Endothelial cell of umbilical vein (primary cell): ENCODE measurements around the gene CCDC136. TPM values are rescaled to one million over a fixed set of nuclear protein-coding genes. Genes with fewer than 3 reads are reported as not detected.

Source experiments
- BruUV-seq: library from RNA; stranded (reverse); fragments of 400-500 nt; replicated peaks from 2 replicates; lab custom pipeline; 2021; lab: Mats Ljungman, UMichigan
- CTCF ChIA-PET: fragments of 300-600, 350-600 bp; sonication (Branson Sonifier 250); formaldehyde crosslinking; loops from one replicate; lab custom pipeline; 2021; ENCODE audit warnings: antibody characterized with exemption, inconsistent platforms; lab: Charles Lee
- POLR2A ChIA-PET: fragments of 300-600, 350-600 bp; sonication (Branson Sonifier 250); formaldehyde crosslinking; loops from one replicate; lab custom pipeline; 2021; ENCODE audit warnings: antibody characterized with exemption, inconsistent platforms; lab: Charles Lee
- DNase-seq: peaks from one replicate; pipeline ENCODE4 v3.0.0-alpha.2; 2011; ENCODE audit warnings: low read depth, low spot score
- FAIRE-seq: peaks from 2 replicates; lab custom pipeline; 2011; peaks lifted over from hg19 to GRCh38; lab: Jason Lieb, UNC
- H2AFZ ChIP-seq: 2 replicates; pipeline ENCODE4 v1.6.0; 2012; ENCODE audit warnings: low read depth, low read length, control low read depth, inconsistent platforms
- H3K27ac ChIP-seq: 2 replicates; pipeline ENCODE4 v1.5.1; 2011; ENCODE audit warnings: low read depth, mild to moderate bottlenecking, control low read depth, low read length, moderate library complexity; ENCODE audit not compliant: insufficient read depth
- H3K27me3 ChIP-seq, 2 experiments: 2 replicates each; pipeline versions ENCODE4 v1.6.0 to v1.6.1; 2011; ENCODE audit warnings: low read length in 2 of 2, mixed read lengths in 1 of 2; ENCODE audit not compliant: control insufficient read depth in 2 of 2, insufficient read depth in 2 of 2
- H3K36me3 ChIP-seq, 2 experiments: 2 replicates in 1 of 2; 3 replicates in 1 of 2; pipeline ENCODE4 v1.5.1; 2011; ENCODE audit warnings: low read length in 2 of 2, mild to moderate bottlenecking in 1 of 2, moderate library complexity in 1 of 2; ENCODE audit not compliant: control insufficient read depth in 2 of 2, insufficient read depth in 2 of 2; ENCODE audit errors: extremely low read depth in 1 of 2
- H3K4me1 ChIP-seq: 3 replicates; pipeline ENCODE4 v1.5.1; 2011; ENCODE audit warnings: mild to moderate bottlenecking, low read length; ENCODE audit not compliant: control insufficient read depth, insufficient read depth; ENCODE audit errors: extremely low read depth
- H3K4me2 ChIP-seq: 2 replicates; pipeline ENCODE4 v1.6.1; 2011; ENCODE audit warnings: low read length, control low read depth, mixed read lengths; ENCODE audit not compliant: insufficient read depth
- H3K4me3 ChIP-seq, 3 experiments: fragments of 200-600 bp in 1 of 3; sonication (generic), shearing (Covaris generic) in 1 of 3; replicated peaks in 1 of 3; 2 replicates each; pipeline ENCODE4 v1.5.1; 2011 to 2016; ENCODE audit warnings: control low read depth in 3 of 3, low read length in 3 of 3, mild to moderate bottlenecking in 2 of 3, inconsistent platforms in 1 of 3, low read depth in 1 of 3, moderate library complexity in 1 of 3; ENCODE audit not compliant: insufficient read depth in 1 of 3
- H3K79me2 ChIP-seq: 2 replicates; pipeline ENCODE4 v1.6.0; 2012; ENCODE audit warnings: low read length, inconsistent platforms; ENCODE audit not compliant: control insufficient read depth, insufficient read depth
- H3K9ac ChIP-seq: replicated peaks from 2 replicates; pipeline ENCODE3; 2011; ENCODE audit warnings: low read length, control low read depth; ENCODE audit not compliant: insufficient read depth; ENCODE audit errors: extremely low read depth
- H3K9me1 ChIP-seq: replicated peaks from 3 replicates; pipeline ENCODE4 v1.6.0; 2011; ENCODE audit warnings: mild to moderate bottlenecking, low read length; ENCODE audit not compliant: control insufficient read depth, insufficient read depth; ENCODE audit errors: extremely low read depth
- H3K9me3 ChIP-seq: replicated peaks from 2 replicates; pipeline ENCODE4 v1.5.1; 2012; ENCODE audit warnings: low read length, inconsistent platforms; ENCODE audit not compliant: control insufficient read depth, insufficient read depth
- H4K20me1 ChIP-seq: replicated peaks from 2 replicates; pipeline ENCODE3; 2011; ENCODE audit warnings: mild to moderate bottlenecking, low read length; ENCODE audit not compliant: control insufficient read depth, insufficient read depth; ENCODE audit errors: extremely low read depth
- FOS ChIP-seq: IDR thresholded peaks from 2 replicates; pipeline ENCODE4 v1.6.1; 2011; ENCODE audit warnings: mild to moderate bottlenecking, low read length, moderate library complexity, borderline replicate concordance; ENCODE audit not compliant: insufficient read depth
- dilution Hi-C: fragments of 300-500 bp; cut with MboI; formaldehyde crosslinking; loops from one replicate; pipeline ENCODE4 v1.15.0; 2019; ENCODE audit warnings: low sequenced_read_pairs; ENCODE audit not compliant: extremely low pct_ligation_motif_present
- intact Hi-C: fragments of 100-400 bp; cut with micrococcal nuclease; formaldehyde crosslinking; loops from one replicate; pipeline ENCODE4 v1.10.0; 2022
- polyA plus RNA-seq, 4 experiments: library from polyadenylated mRNA; depleted of rRNA in 3 of 4; stranded (reverse) in 3 of 4; unstranded in 1 of 4; fragments of >200 nt; gene quantifications; 2 replicates each; pipeline versions ENCODE4 v1.2.1 to v1.2.3, GENCODE V29; 2011 to 2012; ENCODE audit warnings: missing spikeins in 1 of 4
- total RNA-seq: library from RNA; stranded (reverse); gene quantifications from 2 replicates; pipeline ENCODE4 v1.2.3, GENCODE V29; 2021
- TF ChIP-seq, protein P1 (sequence below), 2 donors: IDR thresholded peaks; 1 replicate in 1 of 2; 2 replicates in 1 of 2; pipeline ENCODE4 v1.5.1; 2011; ENCODE audit warnings: low read length in 2 of 2, mild to moderate bottlenecking in 2 of 2, moderate library complexity in 2 of 2, control low read depth in 1 of 2, inconsistent platforms in 1 of 2, low read depth in 1 of 2; ENCODE audit not compliant: insufficient read depth in 1 of 2; ENCODE audit errors: extremely low read depth in 1 of 2

CCDC136 gene
- total and polyA plus RNA-seq, 2 donors (not counting 3 experiments of a cell fraction or from before 2014, with no cell fraction given): 1.8 to 3.3 TPM

DNA sequence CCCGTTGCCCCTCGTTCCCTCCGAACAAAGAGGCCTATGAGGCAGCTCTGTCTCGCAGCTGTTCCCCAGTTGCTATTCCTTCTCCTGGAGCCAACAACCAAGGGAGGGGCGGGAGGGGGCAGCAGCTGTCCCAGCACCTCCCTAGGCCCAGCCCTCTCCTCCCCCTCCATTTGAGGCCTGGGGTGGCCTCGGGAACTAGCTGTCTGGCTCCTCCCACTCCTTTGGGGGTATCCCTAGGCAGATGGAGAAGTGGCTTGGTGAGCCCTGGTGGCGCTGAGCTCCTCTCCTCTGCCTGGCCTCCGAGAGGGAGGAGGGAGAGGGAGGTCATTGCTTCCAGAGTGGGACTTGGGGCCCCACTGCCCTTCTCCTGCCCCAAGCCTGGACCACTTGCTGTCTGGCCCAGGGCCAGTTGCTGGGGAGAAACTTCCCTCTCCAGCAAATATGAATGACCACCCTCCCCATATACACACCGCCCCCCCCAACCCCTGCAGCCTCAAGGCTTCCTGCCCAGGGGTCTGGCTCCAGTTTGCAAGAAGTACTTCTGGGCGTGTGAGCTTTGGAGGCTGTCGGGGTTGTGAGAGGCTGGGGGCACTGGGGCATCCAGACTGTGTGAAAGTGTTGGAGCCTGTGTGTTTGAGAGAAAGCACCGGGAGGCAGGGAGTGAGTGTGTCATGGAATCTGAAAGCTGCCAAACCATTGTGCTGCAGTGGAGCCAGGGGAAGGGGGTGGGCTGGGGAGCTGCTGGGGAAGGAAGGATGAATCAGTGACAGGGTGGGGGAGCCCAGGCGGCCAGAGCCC lies 41.6 kb downstream of the CCDC136 start:
- peak; percentile 73 for TF ChIP-seq FOS
- TF ChIP-seq, protein P1, sequence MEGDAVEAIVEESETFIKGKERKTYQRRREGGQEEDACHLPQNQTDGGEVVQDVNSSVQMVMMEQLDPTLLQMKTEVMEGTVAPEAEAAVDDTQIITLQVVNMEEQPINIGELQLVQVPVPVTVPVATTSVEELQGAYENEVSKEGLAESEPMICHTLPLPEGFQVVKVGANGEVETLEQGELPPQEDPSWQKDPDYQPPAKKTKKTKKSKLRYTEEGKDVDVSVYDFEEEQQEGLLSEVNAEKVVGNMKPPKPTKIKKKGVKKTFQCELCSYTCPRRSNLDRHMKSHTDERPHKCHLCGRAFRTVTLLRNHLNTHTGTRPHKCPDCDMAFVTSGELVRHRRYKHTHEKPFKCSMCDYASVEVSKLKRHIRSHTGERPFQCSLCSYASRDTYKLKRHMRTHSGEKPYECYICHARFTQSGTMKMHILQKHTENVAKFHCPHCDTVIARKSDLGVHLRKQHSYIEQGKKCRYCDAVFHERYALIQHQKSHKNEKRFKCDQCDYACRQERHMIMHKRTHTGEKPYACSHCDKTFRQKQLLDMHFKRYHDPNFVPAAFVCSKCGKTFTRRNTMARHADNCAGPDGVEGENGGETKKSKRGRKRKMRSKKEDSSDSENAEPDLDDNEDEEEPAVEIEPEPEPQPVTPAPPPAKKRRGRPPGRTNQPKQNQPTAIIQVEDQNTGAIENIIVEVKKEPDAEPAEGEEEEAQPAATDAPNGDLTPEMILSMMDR (IDR thresholded peaks at IDR 0.05; ENCODE audit: extremely low read depth in 1 of 2, insufficient read depth in 1 of 2, low read depth in 1 of 2, low read length in 2 of 2): no peak
- no peaks in the 10 kb centered on the region for H3K9me3 ChIP-seq
- peaks cover 29% of the 10 kb centered on the region for H3K79me2 ChIP-seq
- no peaks in the 10 kb centered on the region for H3K9me1 ChIP-seq
- DNase-seq (peak; percentile 98), FAIRE-seq (peak; percentile 82)
- H3K36me3 ChIP-seq: peaks cover 5 to 30% of the 10 kb centered on the region in 2 experiments
- CTCF ChIA-PET: interaction anchor here (0.6 to 4.3 kb wide), 10 partner anchors 9 to 225 kb away, joined by 3 to 48 read pairs (median 5); partner anchors contain the start of gene ATP6V1F
- H4K20me1 ChIP-seq: no peaks in the 10 kb centered on the region
- POLR2A ChIA-PET: interaction anchor here (0.8 to 1.4 kb wide), 2 partner anchors 9 to 92 kb away, joined by 4 to 5 read pairs; no protein-coding TSS in a partner anchor
- dilution Hi-C loops: no loop called here
- peak overlapping the region in 2 of 3 experiments; percentile 54 to 56 for H3K4me3 ChIP-seq
- H3K9ac ChIP-seq: peak overlapping the region; percentile 67
- intact Hi-C loops: loop anchor here (1.0 to 2.0 kb wide), 2 partner anchors 29 to 43 kb away; partner anchors contain the start of genes ATP6V1F and CCDC136
- H3K4me2 ChIP-seq: peak overlapping the region; percentile 74
- peaks cover 39% of the 10 kb centered on the region for H3K4me1 ChIP-seq
- no peaks in the 10 kb centered on the region for H3K27me3 ChIP-seq
- no TSS peak for BruUV-seq
- H3K27ac ChIP-seq: peak overlapping the region; percentile 85
- no peak overlapping the region for H2AFZ ChIP-seq
